ENCODE measurements around the gene PKNOX2. TPM values are rescaled to one million over a fixed set of nuclear protein-coding genes. Genes with fewer than 3 reads are reported as not detected.

Gene PKNOX2
- total and polyA plus RNA-seq, 2 of the 4 experiments (the other 2 are of a cell fraction) = 0.72 to 2.3 TPM

Small RNAs within 50 kb of the gene (microRNA-seq; reads per million reads assigned to microRNA genes)
- not detected for gene RNU6-321P (ENCODE audit: insufficient read depth, insufficient read length)

Small RNAs within 50 kb of the gene (small RNA-seq; reads per million reads assigned to genes)
- 0 to 0.08 (median 0) reads per million in 5 experiments for gene RNU6-321P

Other genes starting within 250 kb of the PKNOX2 start
- gene HEPN1, start 245.5 kb upstream of the PKNOX2 start, total RNA-seq (2012; rRNA removed) = not detected in 2 replicates
- not detected in 2 replicates for gene HEPN1, start 245.5 kb upstream of the PKNOX2 start, polyA plus RNA-seq (2012; rRNA removed)
- 0.18 TPM in 1 of 2 replicates, not detected in the other for gene HEPACAM, start 228.7 kb upstream of the PKNOX2 start, total RNA-seq (2012; rRNA removed)
- 0.03 and 0.09 TPM in 2 replicates for gene HEPACAM, start 228.7 kb upstream of the PKNOX2 start, polyA plus RNA-seq (2012; rRNA removed)
- gene CCDC15, start 210.5 kb upstream of the PKNOX2 start, total RNA-seq (2012; rRNA removed) = 2.0 and 2.5 TPM in 2 replicates
- 0.69 and 1.1 TPM in 2 replicates for gene CCDC15, start 210.5 kb upstream of the PKNOX2 start, polyA plus RNA-seq (2012; rRNA removed)
- 0.72 and 0.83 TPM in 2 replicates for gene SLC37A2, start 101.4 kb upstream of the PKNOX2 start, total RNA-seq (2012; rRNA removed)
- gene SLC37A2, start 101.4 kb upstream of the PKNOX2 start, polyA plus RNA-seq (2012; rRNA removed) = 1.1 and 1.5 TPM in 2 replicates
- 19.4 and 24.4 TPM in 2 replicates for gene TMEM218, start 53.1 kb upstream of the PKNOX2 start, total RNA-seq (2012; rRNA removed)
- gene TMEM218, start 53.1 kb upstream of the PKNOX2 start, polyA plus RNA-seq (2012; rRNA removed) = 17.7 and 23.0 TPM in 2 replicates

Data from IMR-90 (cell line).